ENCODE measurements around the gene ABCF2.

- TF ChIP-seq, protein P1, sequence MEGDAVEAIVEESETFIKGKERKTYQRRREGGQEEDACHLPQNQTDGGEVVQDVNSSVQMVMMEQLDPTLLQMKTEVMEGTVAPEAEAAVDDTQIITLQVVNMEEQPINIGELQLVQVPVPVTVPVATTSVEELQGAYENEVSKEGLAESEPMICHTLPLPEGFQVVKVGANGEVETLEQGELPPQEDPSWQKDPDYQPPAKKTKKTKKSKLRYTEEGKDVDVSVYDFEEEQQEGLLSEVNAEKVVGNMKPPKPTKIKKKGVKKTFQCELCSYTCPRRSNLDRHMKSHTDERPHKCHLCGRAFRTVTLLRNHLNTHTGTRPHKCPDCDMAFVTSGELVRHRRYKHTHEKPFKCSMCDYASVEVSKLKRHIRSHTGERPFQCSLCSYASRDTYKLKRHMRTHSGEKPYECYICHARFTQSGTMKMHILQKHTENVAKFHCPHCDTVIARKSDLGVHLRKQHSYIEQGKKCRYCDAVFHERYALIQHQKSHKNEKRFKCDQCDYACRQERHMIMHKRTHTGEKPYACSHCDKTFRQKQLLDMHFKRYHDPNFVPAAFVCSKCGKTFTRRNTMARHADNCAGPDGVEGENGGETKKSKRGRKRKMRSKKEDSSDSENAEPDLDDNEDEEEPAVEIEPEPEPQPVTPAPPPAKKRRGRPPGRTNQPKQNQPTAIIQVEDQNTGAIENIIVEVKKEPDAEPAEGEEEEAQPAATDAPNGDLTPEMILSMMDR (IDR thresholded peaks at IDR 0.05) = no peak
- TF ChIP-seq POLR2A (IDR thresholded peaks at IDR 0.05) (no peak), POLR2AphosphoS5 (IDR thresholded peaks at IDR 0.05) (no peak), EP300 (IDR thresholded peaks at IDR 0.05; ENCODE audit: low read depth) (no peak)
These were observed 16.7 kb downstream of the ABCF2 start, which contains the start of gene H2BK1 for GRCh38 chr7:151210087-151210854.
